Gastroesophageal sphincter (tissue), 4 donors: Measurements from ENCODE around the gene ADAMTSL2. TPM values are rescaled to one million over a fixed set of nuclear protein-coding genes. Genes with fewer than 3 reads are reported as not detected.

Source experiments
- ATAC-seq: fragments of 150-250 bp; one replicate; pipeline ENCODE4 v1.9.1; 2016; ENCODE audit warnings: mild to moderate bottlenecking, moderate library complexity
- H3K27ac ChIP-seq, 4 donors: fragments of 200-600 bp; sonication (generic) in 3 of 4; 1 replicate in 3 of 4; 2 replicates in 1 of 4; pipeline ENCODE4 v1.5.1; 2016 to 2019
- H3K27me3 ChIP-seq: fragments of 200-600 bp; sonication (generic); one replicate; pipeline ENCODE4 v1.5.1; 2019
- H3K36me3 ChIP-seq, 2 donors: fragments of 200-600 bp; sonication (generic); one replicate each; pipeline ENCODE4 v1.5.1; 2019; ENCODE audit warnings: control low read depth in 1 of 2
- H3K4me1 ChIP-seq, 3 donors: fragments of 200-600 bp; sonication (generic); 1 replicate in 2 of 3; 2 replicates in 1 of 3; pipeline ENCODE4 v1.5.1; 2016 to 2019; ENCODE audit warnings: control low read depth in 2 of 3
- H3K4me3 ChIP-seq, 2 donors: fragments of 200-600 bp; sonication (generic); one replicate each; pipeline ENCODE4 v1.5.1; 2019; ENCODE audit warnings: mild to moderate bottlenecking in 1 of 2, moderate library complexity in 1 of 2
- H3K9me3 ChIP-seq, 3 donors: fragments of 200-600 bp; sonication (generic); one replicate each; pipeline ENCODE4 v1.5.1; 2017 to 2019; ENCODE audit warnings: control low read depth in 2 of 3
- CTCF ChIP-seq, 4 experiments: fragments of 200-600 bp in 2 of 4; fragments of 450-650 bp in 2 of 4; sonication (generic) in 1 of 4; IDR thresholded peaks; one replicate each; pipeline ENCODE4 v1.5.1; 2017 to 2019; ENCODE audit warnings: antibody characterized with exemption in 4 of 4, mild to moderate bottlenecking in 2 of 4, moderate library complexity in 2 of 4
- EP300 ChIP-seq: sonication (generic); formaldehyde crosslinking; IDR thresholded peaks from one replicate; pipeline ENCODE4 v1.6.1; 2017; ENCODE audit warnings: antibody characterized with exemption, mild to moderate bottlenecking
- POLR2A ChIP-seq, 2 donors: fragments of 450-650 bp; IDR thresholded peaks; one replicate each; pipeline ENCODE4 v1.6.1; 2017; ENCODE audit warnings: antibody characterized with exemption in 2 of 2, mild to moderate bottlenecking in 2 of 2, moderate library complexity in 1 of 2
- POLR2AphosphoS5 ChIP-seq: sonication (generic); formaldehyde crosslinking; IDR thresholded peaks from one replicate; pipeline ENCODE4 v1.6.1; 2017; ENCODE audit warnings: antibody characterized with exemption
- WGBS, 2 donors: methylation state at CpG; one replicate each; pipeline ENCODE4 v1.1.5; 2018; ENCODE audit warnings: low coverage in 1 of 2; 5-methylcytosine and 5-hydroxymethylcytosine counted together
- total RNA-seq, 4 donors: library from RNA; depleted of rRNA; stranded (reverse); fragments of >200 nt; gene quantifications; one replicate each; pipeline ENCODE4 v1.1.0, GENCODE V29; 2016

The ADAMTSL2 gene
- total RNA-seq, 4 donors from 2014 or later: 2.0 to 5.8 (median 3.1) TPM

- no peak for ATAC-seq
- H3K27ac ChIP-seq: no peak overlapping the region
- peaks cover 0 to 14% of the 10 kb centered on the region in 2 donors for H3K36me3 ChIP-seq
- no CpG with 5 or more reads among the region's 14 CpGs for WGBS, 2 donors
- no peaks in the 10 kb centered on the region for H3K27me3 ChIP-seq
- no peak overlapping the region for H3K4me3 ChIP-seq
- TF ChIP-seq EP300 (no peak), POLR2AphosphoS5 (no peak), POLR2A (IDR thresholded peaks at IDR 0.05) (no peak), CTCF (IDR thresholded peaks at IDR 0.05) (no peak)
- peaks cover 0 to 43% (median 24%) of the 10 kb centered on the region in 3 donors for H3K4me1 ChIP-seq
- no peaks in the 10 kb centered on the region for H3K9me3 ChIP-seq
Observed at GRCh38 chr9:133538176-133538575, 3.7 kb downstream of the ADAMTSL2 start.

DNA sequence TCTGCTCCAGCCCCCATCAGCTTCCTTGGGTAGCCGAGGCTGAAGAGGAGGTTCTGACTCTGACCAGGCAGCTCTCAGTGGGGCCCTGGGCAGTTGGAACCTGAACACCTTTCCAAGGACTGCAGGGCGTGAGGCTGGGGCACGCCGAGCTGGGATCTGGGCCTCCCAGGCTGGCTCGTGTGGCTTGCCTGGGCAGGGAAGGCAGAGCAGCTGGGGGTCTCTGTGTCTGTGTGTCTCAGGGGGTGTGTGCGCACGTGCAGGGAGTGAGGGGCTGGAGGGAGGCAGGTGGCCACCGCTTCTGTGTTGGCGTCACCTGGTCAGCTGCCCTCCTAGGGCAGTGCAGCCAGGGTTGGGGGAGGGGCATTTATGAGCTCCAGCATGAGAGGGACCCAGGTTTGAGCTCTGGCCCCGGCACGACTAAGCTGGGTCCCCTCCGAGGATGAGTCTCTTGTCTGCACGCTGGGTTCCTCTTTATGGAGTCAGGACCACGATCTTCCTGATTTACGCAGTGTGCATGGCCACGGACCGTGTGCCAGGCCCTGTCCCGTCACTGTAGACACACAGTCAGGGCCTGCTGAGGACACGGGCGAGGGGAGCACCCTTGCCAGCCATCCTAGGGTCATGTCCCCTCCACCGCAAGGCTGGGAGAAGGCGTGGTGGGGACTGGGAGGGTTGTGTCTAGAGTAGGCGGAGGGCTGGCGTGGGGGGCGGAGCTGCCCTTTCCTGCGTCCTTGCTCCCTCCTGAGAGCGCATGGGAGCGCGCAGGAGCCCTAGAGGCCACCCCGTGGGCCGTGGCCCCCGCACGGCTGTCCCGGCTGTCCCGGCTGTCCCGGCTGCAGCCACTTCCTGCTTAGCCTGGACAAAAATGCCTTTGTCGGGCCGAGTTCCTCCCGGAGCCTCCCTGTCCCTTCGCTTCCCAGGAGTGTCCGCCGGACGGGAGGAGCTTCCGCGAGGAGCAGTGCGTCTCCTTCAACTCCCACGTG lies 4.6 kb downstream of the ADAMTSL2 start:
- no peaks in the 10 kb centered on the region for H3K27me3 ChIP-seq
- peak; percentile 23 for ATAC-seq
- peaks cover 0 to 39% (median 22%) of the 10 kb centered on the region in 3 donors for H3K4me1 ChIP-seq
- peak overlapping the region in 2 of 4 donors; percentile 24 to 55 for H3K27ac ChIP-seq
- peak overlapping the region in 1 of 2 donors; percentile 28 for H3K4me3 ChIP-seq
- H3K36me3 ChIP-seq: peaks cover 0 to 14% of the 10 kb centered on the region in 2 donors
- TF ChIP-seq EP300: no peak
- no peak for TF ChIP-seq POLR2AphosphoS5
- no peak for TF ChIP-seq CTCF (IDR thresholded peaks at IDR 0.05)
- no peak for TF ChIP-seq POLR2A (IDR thresholded peaks at IDR 0.05)
- WGBS, 2 donors: no CpG with 5 or more reads among the region's 47 CpGs
- H3K9me3 ChIP-seq: no peaks in the 10 kb centered on the region

- Histone ChIP-seq H3K27ac (peak overlapping the region in 1 of 4 donors; percentile 55), H3K4me3 (no peak overlapping the region), H3K4me1 (peaks cover 0 to 39% (median 12%) of the 10 kb centered on the region in 3 donors), H3K9me3 (no peaks in the 10 kb centered on the region), H3K36me3 (peaks cover 0 to 14% of the 10 kb centered on the region in 2 donors), H3K27me3 (no peaks in the 10 kb centered on the region)
- no peak for ATAC-seq
- WGBS, 2 donors: 76 to 81% methylated on average over 5 to 9 of the region's 22 CpGs
- TF ChIP-seq POLR2A (IDR thresholded peaks at IDR 0.05): no peak
- TF ChIP-seq POLR2AphosphoS5: no peak
- no peak for TF ChIP-seq CTCF (IDR thresholded peaks at IDR 0.05)
- TF ChIP-seq EP300: no peak
Observed at GRCh38 chr9:133539991-133540697, 5.6 kb downstream of the ADAMTSL2 start.

GRCh38 chr9:133540698-133541025 lies 6.2 kb downstream of the ADAMTSL2 start:
- H3K27me3 ChIP-seq: no peaks in the 10 kb centered on the region
- no peak for ATAC-seq

More at GRCh38 chr9:133540698-133541025, 6.2 kb downstream of the ADAMTSL2 start:
- Histone ChIP-seq H3K36me3 (peaks cover 0 to 14% of the 10 kb centered on the region in 2 donors), H3K27ac (no peak overlapping the region), H3K4me1 (peaks cover 0 to 39% (median 6%) of the 10 kb centered on the region in 3 donors), H3K4me3 (no peak overlapping the region), H3K9me3 (no peaks in the 10 kb centered on the region)
- no peak for TF ChIP-seq POLR2A (IDR thresholded peaks at IDR 0.05)
- TF ChIP-seq CTCF (IDR thresholded peaks at IDR 0.05): no peak
- TF ChIP-seq EP300: no peak
- TF ChIP-seq POLR2AphosphoS5: no peak
- 63 to 79% methylated on average over 5 to 11 of the region's 18 CpGs for WGBS, 2 donors
